ENCODE results near the gene PFKL. TPM values are rescaled to one million over a fixed set of nuclear protein-coding genes. Genes with fewer than 3 reads are reported as not detected.

Gene PFKL
- total RNA-seq, 4 donors from 2014 or later = 104 to 145 (median 136) TPM

- intact Hi-C loops (cut with DNase I; ENCODE audit: low total_unique reads) = no loop called here
- 90 to 94% methylated on average over 21 to 24 of the region's 28 CpGs for WGBS, 2 donors
- H3K4me3 ChIP-seq (ENCODE audit: low read depth, poor library complexity, severe bottlenecking) = no peak overlapping the region
- TF ChIP-seq, protein P1, sequence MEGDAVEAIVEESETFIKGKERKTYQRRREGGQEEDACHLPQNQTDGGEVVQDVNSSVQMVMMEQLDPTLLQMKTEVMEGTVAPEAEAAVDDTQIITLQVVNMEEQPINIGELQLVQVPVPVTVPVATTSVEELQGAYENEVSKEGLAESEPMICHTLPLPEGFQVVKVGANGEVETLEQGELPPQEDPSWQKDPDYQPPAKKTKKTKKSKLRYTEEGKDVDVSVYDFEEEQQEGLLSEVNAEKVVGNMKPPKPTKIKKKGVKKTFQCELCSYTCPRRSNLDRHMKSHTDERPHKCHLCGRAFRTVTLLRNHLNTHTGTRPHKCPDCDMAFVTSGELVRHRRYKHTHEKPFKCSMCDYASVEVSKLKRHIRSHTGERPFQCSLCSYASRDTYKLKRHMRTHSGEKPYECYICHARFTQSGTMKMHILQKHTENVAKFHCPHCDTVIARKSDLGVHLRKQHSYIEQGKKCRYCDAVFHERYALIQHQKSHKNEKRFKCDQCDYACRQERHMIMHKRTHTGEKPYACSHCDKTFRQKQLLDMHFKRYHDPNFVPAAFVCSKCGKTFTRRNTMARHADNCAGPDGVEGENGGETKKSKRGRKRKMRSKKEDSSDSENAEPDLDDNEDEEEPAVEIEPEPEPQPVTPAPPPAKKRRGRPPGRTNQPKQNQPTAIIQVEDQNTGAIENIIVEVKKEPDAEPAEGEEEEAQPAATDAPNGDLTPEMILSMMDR (IDR thresholded peaks at IDR 0.05) = no peak
- no peak for TF ChIP-seq POLR2A (IDR thresholded peaks at IDR 0.05)
- DNase-seq (ENCODE audit: low spot score in 2 of 2) = no peak
Measured at GRCh38 chr21:44310628-44311507, 11.0 kb downstream of the PFKL start.

DNA sequence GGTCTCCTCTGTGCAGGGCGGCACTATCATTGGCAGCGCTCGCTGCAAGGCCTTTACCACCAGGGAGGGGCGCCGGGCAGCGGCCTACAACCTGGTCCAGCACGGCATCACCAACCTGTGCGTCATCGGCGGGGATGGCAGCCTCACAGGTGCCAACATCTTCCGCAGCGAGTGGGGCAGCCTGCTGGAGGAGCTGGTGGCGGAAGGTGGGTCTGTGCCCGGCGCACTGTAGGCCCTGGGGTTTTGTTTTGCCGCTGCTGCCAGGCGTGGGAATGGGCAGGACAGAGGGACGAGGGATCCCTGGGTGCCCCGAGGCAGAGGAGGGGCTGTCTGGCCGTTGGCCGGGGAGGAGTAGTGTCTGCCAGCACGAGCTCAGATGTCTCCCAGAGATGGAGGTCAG, 12.2 kb downstream of the PFKL start:
- no peak for DNase-seq (ENCODE audit: low spot score in 2 of 2)
- TF ChIP-seq, protein P1 (IDR thresholded peaks at IDR 0.05) = no peak
- no peak for TF ChIP-seq POLR2A (IDR thresholded peaks at IDR 0.05)
- intact Hi-C loops (cut with DNase I; ENCODE audit: low total_unique reads) = no loop called here
- 73 to 80% methylated on average over 17 to 18 of the region's 22 CpGs for WGBS, 2 donors
- H3K4me3 ChIP-seq (ENCODE audit: low read depth, poor library complexity, severe bottlenecking) = no peak overlapping the region

GRCh38 chr21:44312716-44313115, 12.9 kb downstream of the PFKL start:
- no peak for DNase-seq (ENCODE audit: low spot score in 2 of 2)
- intact Hi-C loops (cut with DNase I; ENCODE audit: low total_unique reads) = no loop called here
- 90 to 96% methylated on average over 12 to 14 of the region's 19 CpGs for whole genome bisulfite sequencing, 2 donors
- no peak for TF ChIP-seq POLR2A (IDR thresholded peaks at IDR 0.05)
- TF ChIP-seq, protein P1 (IDR thresholded peaks at IDR 0.05) = no peak
- no peak overlapping the region for H3K4me3 ChIP-seq (ENCODE audit: low read depth, poor library complexity, severe bottlenecking)

- 87 to 94% methylated on average over 9 to 11 of the region's 13 CpGs for WGBS, 2 donors
- no peak overlapping the region for H3K4me3 ChIP-seq (ENCODE audit: low read depth, poor library complexity, severe bottlenecking)
- intact Hi-C loops (cut with DNase I; ENCODE audit: low total_unique reads) = no loop called here
- no peak for DNase-seq (ENCODE audit: low spot score in 2 of 2)
- TF ChIP-seq POLR2A (IDR thresholded peaks at IDR 0.05) = no peak
Measured at GRCh38 chr21:44313451-44313850, 13.6 kb downstream of the PFKL start.

GRCh38 chr21:44314128-44314527, 14.3 kb downstream of the PFKL start:
- TF ChIP-seq, protein P1 (IDR thresholded peaks at IDR 0.05) = no peak
- no peak for TF ChIP-seq POLR2A (IDR thresholded peaks at IDR 0.05)
- H3K4me3 ChIP-seq (ENCODE audit: low read depth, poor library complexity, severe bottlenecking) = no peak overlapping the region
- intact Hi-C loops (cut with DNase I; ENCODE audit: low total_unique reads) = no loop called here
- DNase-seq (ENCODE audit: low spot score in 2 of 2) = no peak
- WGBS, 2 donors = 87 to 90% methylated on average over 15 of the region's 15 CpGs

GRCh38 chr21:44314561-44314960, 14.7 kb downstream of the PFKL start:
- 89 to 97% methylated on average over 4 to 7 of the region's 11 CpGs for WGBS, 2 donors
- TF ChIP-seq, protein P1 (IDR thresholded peaks at IDR 0.05) = no peak
- TF ChIP-seq POLR2A (IDR thresholded peaks at IDR 0.05) = no peak
- DNase-seq (ENCODE audit: low spot score in 2 of 2) = no peak
- intact Hi-C loops (cut with DNase I; ENCODE audit: low total_unique reads) = no loop called here
- H3K4me3 ChIP-seq (ENCODE audit: low read depth, poor library complexity, severe bottlenecking) = no peak overlapping the region

Data from lower leg skin (tissue), 4 donors.